Stimulated activated CD4-positive, alpha-beta T cell treated with anti-CD3 and anti-CD28 coated beads, Interleukin-2, amount 100 ng/mL, for 4 hours (primary cell): ENCODE results near the gene ERC2.

Experiments used
- DNase-seq: peaks from one replicate; pipeline ENCODE4 v3.0.0-alpha.2; 2020; ENCODE audit warnings: low read depth

ERC2 gene

DNA sequence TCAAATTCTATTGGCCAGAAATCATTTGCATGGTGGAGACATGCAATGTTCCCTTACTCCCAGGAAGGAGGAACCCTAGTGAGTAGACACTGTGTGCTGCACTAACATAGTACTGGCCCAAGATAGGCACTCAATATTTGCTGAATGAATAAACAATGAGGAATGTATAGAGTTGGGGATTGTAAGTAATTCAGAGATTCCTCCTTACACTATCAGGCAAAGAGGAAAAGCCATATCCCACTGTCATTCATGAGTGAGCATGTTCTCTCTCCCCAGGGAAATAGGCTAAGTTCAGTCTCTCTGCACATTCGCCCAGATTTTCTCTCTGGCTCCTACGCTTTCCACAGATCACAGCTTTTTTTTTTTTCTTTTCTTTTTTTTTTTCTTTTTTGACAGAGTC lies 826.3 kb downstream of the ERC2 start:
- DNase-seq = no peak

DNA sequence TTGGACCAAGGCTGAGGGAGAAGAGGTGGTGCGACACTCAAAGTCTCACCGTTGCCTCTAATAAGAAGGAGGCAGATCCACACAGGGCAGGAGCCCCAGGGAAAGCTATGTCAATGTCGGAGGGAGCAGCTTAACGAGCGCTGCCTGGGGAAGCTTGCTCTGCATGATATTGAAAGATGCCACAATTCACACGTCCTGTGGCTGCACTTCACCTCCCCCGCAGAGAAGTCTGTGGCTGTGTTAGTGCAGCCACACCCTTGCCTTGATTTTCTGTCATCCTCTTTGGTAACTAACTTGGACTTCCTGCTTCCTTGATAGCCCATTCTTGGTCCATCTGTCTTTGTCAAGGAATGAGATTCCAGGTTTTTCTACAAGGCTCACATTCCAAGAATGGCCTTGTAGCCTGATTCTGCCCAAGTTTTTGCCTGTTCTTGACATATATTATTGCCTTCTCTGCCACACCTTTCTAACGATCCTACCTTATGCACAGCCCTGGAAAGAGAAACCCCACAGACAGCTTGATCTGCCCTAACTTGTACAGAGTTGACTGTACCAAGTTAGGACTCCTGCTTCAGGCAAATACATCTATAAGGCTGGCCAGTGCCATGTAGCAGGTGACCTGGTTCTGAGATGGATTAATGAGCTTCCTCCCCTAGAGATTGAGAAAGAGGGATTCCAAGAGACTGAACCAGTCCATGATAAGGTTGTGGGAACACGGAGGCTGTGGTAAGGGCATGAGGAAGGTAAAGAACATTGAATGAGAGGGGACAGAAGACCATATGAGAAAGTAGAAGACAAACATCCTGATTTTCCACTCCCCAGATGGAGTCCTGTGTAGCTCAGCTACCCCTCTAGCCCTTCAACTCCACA lies 828.1 kb downstream of the ERC2 start:
- no peak for DNase-seq

DNA sequence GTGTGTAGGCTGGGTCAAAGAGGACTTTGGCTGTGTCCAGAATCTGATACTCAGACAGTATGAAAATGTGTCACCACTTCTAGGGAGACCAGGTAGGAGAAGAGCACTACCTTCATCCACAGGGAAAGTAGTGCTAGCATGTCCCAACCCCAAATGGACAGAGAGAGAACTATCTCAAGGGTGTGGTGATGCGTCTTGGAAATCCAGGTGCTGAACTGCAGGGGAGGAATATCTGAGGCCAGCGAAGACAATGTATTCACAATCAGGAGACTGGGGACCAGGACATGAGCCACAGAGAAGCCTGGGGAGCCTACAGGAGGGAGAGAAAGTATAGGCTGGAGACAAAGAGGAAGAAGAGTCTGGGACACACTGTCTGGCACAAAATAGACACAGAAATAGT lies 829.1 kb downstream of the ERC2 start:
- DNase-seq = no peak

DNA sequence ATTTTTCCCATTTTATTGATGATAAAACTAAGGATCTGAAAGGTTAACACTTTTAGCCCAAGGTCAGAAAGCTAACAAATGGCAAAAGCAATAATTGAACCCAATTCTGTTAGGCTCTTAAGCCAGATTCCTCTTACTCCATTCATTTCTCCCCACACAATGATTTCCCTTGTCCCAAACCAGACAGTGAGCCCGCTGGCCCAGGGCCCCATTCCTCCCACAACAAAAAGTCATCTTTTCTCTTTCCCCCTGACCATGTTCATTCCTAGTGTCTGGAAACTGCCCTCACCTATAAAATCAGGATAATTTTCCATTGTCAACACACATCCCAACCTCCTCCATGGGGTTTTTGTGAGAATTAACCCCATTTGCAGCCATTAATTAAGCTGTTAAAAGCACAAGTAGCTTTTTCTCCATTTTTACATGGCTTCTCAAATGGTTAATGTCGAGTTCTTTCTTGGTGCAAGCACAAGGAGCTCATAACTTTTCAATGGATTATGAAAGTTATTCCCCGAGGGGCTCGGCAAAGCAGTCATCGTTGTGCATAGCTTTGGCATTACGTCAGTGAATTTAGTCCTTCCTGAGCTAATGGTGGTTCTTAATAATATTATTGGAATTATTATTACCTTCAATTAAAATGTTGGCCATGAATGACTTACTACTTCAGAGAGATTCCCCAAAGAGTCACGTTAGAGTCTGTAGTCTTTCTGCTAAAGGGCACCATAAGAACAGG lies 830.2 kb downstream of the ERC2 start:
- DNase-seq = no peak

DNA sequence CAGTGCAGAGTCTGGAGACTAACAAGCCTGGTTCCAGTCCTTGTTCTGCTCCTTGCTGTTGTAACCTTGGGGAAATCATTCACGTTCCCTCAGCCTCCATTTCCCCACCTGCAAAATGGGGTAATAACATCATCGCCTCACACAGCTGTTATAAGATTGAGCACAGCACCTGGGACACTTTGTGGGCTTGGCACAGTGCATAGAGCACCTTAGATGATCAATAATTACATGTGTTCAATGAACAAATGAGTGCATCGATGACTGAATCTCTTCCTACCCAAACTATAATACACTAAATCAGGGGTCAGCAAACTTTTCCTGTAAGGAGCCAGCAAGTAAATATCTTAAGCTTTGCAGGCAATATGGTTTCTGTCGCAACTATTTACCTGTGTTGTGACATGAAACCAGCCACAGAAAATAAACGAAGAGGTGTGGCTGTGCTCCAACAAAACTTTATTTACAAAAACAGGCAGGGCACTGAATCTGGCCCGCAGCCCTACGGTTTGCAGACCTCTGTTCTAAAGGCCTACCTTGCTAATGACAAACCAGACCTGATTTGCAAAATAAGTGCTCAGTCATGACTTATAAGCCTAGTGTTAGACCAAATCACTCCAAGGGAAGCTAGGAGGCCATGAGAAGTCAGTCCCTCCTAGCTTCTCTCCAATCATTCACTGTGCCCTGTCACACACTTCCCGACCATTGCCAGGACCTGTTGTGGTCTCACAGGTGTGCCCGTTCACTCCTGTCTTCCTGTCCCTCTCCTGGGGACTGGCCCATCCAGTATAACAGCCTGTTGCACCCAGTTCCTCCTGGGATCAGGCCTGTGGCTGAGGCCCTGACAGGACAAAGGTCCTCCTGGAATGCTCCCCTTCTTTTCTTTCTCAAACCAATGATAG lies 831.7 kb downstream of the ERC2 start:
- no peak for DNase-seq

DNA sequence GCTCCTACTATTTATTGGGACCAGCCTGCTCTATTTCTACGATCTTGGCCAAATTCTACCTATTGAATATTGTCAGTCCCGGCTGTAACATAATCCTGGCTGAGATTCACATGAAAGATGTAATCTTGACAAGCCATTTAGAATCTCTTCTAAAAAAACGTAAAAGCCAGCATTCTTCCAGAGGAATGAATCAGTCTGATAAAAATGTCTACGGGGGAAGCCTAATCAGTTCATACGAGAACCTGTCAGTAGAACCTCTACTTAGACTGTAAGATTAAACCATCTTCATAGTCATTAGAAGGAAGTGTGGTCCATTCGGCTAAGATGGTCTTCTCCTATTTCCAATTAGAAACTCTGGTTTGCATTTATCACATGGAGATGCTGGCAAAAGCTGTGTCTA lies 833.9 kb downstream of the ERC2 start:
- DNase-seq = no peak

DNA sequence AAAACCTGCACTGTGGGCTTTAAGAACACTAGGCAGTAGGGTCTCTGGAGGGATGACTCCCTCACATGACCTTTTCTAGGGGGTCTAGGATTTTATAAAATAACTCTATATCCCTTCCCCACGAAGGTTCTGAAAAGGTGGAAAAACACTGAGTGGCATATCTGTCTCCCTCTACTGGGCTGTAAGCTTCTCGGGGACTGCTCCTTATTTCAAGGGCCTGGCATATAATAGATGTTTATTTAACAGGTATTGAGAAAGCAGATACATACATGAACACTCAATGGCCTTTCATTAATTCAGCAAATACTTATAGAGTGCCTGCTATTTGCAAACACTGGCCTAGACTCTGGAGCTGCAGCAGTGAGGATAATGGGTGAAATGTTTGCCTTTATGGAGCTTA lies 834.9 kb downstream of the ERC2 start:
- no peak for DNase-seq

DNA sequence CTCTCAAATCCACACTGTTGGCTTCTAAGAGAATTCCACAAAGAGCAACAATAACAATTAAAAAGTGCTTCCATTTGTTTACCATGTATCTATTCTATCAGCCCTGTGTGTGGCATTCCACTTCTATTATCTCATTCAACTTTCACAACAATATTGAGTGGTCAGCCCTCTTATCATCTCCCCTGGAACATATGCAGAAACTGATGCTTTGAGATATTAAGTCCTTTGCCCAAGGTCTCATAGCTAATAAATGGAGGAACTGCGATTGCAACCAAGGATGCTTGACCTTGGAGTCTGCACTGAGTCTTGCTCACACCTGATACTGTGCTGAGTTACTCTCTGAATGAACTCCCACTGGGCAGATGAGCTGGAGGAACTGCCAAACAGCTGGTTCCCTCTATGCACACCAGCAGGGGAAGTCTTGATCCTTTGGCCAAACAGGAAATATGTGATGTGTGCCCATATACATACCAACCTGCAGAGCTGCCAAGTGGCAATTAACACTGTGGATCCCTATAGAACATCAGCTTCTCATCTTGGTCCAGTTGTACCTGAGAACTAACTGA lies 836.4 kb downstream of the ERC2 start:
- no peak for DNase-seq

DNA sequence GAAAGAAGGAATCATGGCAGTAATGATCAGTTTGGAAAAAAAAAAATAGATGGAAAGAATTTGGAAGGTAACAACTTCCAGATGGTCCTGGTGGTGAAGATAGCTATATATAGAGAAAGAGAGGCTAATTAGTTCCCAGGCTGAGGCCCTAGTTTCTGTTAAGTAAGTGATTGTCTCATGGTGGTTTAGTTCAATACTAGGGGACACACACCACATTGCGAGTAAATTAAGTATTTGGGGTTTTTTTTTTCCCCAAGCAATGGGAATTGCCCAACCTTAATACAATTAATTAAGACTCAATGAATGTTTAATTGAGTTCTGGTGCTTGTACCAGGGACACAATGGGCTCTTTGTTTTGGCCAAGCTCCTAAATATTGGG lies 837.4 kb downstream of the ERC2 start:
- no peak for DNase-seq

DNA sequence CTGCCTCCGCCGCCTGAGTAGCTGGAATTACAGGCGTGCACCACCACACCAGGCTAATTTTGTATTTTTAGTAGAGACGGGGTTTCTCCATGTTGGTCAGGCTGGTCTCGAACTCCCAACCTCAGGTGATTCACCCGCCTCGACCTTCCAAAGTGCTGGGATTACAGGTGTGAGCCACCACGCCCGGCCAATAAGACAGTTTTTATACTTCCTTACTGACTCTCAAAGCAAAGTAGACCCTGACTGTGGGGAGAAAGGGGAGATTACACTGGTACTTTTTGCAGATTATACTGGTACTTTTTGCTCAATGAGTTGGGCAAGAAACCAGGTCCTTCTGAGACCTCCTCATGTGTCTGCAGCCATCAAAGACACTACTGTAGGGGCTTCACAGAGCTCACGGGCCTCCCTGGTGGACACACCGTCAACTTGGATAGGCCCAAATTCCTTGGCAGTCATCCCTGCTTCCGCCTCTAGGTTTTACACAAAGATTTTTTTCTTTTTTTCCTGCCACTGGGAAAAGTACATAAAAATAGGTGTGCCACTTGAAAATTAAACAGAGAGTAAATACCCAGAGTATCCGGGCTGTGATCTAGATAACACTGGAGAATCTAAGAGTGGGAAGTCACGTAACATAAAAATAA lies 837.9 kb downstream of the ERC2 start:
- no peak for DNase-seq

DNA sequence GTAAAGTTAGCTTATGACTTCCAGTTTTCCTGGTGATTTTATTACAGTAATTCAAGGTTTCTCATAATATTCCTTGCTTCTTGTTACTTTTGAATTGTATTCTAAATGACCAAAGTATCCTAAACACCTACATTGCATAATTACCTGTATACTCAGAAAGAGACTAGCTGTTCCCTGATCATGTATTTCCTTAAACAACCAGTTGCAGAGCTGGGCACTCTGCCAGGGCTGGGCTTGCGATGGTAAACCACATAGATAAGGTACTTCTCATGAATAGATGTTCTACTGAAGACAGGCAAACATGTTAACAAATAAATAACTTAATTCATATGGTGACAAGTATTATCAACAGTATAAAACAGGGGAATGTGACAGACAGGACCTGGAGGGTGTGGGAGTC lies 838.8 kb downstream of the ERC2 start:
- DNase-seq = no peak

DNA sequence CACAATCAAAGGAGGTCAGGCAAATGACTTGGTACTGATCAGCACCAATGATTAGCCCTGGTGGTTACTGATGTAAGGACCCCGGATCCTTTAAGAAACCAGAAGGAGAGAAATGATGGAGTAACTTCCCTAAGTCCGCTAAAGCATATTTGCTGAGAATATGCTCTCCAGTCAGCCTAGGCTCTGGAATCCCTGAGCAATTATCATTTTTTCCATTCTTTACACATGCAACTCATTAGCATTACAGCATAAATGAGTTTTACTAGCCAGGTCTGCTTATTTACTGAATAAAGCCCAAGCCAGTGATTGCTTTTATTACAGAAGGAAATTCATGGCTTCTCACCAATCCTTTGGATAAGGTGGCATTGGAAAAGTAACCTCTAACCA lies 842.0 kb downstream of the ERC2 start:
- DNase-seq = no peak

DNA sequence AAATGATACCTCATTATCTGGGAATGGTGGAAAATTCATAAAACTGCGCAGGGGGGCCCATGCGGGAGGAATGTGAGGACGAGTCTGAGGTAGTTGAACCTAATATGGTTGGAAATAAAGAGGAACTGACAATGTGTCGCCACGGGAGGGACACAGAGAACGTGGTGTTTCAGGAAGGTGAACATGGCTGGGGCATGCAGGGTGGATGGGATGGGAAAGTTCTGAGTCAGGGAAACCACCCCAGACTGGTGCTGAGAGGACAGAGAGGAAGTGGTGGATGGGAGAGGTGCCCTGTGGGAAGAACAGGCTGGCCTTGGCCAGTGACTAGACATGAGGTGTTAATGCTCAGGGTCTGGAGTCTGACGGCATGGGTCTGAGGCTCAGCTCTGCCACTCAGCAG lies 844.0 kb downstream of the ERC2 start:
- DNase-seq = no peak

DNA sequence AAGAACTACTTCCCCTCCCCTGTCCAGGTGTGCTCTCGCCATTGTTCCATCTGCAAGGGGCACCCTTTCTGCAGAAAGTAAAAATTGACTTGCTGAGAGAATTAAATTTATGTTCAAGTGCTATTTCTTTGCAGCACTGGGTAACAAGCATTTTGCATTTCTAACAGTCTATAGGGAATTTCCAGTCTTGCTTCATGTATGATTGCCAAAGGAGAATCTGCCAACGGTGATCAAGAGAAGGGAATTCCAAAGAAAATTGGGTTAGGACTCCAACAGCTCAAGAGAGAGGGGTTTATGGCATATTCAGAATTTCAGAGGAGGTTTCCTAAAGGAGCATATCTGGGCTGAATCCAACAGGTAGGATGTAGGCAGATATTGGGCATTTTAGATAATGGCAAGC lies 844.5 kb downstream of the ERC2 start:
- DNase-seq = no peak

DNA sequence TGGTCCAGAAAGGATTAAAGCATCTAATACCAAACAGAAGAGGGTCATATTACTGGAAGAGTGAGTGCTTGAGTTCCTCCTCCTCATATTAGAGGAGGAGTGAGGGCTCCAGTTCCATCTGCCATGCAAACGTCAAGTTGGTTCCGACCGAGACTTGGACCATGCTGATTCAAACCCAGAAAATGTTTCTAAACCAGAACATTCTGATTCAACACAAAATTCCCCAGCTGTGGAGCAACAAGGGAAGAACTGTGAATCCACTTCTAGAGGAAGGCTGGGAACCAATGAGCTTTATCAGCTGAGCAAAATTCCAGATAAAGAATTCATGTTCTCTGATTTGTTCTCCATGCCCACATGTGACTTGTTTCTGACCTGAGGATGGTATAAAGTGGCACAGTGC lies 845.5 kb downstream of the ERC2 start:
- DNase-seq = no peak

DNA sequence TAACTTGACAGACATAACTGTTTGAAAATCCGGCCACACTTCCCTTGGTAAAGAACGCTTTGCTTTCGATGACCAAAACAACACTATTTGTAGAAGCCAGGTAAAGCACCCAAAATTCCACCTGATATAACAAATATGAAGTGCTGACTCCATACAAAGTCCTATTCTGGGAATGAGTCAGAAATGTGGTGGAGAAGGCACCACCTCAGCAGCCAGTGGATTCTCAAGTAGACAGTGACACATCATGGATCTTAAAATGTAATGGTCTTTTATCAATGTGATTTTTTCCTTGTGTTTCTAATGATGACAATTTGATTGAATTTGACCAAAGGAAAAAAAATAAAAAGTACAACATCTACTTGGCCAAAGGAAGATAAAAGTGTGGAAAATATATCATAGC lies 846.2 kb downstream of the ERC2 start:
- no peak for DNase-seq

DNA sequence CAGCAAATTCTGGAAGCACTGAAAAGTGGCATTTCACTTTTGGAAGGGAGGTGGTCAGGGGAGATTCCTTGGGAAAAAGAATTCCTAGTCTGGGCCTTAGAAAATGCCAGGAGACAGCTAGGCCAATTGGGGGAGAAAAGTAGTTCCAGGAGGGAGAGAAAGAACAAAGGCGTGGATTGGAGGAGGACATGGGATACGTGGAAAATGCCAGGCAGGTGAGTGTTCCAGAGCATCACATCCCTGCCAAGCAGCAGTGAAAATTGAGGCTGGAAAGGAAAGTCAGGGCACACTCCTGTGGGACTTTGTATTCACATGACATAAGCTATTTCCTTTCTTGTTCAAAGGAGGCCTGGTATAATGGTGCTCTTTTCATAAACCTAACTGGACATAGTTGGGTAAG lies 846.6 kb downstream of the ERC2 start:
- no peak for DNase-seq

DNA sequence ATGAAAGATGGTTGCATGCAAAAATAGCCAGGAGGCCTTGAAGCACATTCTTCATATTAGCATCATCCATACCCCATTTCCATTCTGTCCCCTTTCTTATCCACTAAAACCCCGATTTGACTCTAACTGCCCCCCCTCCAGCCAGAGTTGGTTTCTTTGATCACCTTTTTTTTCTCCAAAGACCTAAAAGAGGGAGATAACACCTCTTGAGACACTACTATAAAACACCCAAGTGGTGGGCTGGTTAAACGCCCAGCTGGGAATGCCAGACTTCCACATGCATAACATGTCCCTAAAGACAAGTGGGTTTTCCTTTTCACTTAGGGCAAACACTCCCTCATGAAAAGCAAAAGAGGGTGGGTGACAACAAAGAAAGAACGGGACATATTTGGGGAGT lies 847.2 kb downstream of the ERC2 start:
- DNase-seq = no peak

DNA sequence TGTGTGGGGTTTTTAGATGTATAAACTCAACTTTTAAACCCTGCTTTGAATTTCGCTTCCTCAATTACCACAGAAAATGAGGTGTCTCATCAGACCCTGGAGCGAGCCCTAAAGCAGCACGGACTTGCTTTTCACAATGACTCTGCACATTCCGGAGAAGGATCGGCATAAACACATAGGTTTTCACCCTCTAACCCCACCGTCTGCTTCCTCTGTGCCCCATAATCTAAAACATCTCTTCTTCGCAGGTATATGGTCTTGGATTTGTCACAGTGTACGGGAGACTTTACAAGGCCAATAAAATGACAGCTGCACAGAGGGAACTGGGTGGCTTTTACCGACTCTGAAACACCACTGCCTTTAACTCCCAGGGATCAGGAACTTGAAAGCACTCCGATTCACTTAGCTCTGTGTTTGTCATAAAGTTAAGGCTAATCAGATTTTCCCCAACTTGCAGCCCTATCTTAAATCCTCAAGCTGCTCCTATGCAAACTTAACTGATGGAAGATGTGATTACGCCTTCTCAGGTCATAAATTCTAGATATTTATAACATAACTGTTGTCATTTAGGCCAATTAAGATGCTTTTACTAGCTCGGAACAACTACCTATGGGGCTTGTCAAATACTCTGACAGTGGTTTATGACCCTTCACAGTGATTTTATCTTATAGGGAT lies 847.8 kb downstream of the ERC2 start:
- no peak for DNase-seq

DNA sequence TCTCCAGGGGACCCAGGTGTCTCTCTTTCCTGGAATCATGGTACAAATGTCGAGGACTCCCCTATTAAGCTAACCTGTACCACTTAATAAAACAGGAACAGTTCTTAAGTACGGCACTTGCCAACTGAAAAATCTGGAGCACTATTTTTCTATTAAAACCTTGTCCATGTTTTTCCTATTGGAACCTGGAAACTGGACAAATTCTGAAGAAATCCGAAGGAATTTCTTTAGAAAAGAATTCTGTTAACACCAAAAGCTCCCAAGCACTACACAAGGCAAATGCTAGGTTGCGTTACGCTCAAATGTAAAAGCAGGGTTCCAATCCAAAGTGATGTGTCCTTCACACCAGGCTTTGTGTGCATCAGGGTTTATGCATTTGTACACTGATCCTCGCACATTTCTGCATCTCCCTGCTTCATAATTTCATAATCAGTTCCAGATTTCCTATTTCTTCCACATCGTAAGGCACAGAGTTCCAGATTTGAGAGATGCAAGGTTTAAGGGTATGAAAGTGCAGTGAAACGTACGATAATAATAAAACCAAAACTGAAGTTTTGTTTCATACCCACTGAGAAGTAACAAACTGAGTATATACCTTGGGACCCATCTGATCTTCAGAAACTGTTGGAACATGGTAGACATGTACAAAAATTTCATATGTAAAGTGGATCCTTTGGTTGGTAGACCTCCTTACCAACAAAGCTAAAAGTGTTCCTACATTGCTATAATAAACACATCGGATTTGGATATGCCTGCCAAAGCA lies 849.0 kb downstream of the ERC2 start:
- DNase-seq = no peak

DNA sequence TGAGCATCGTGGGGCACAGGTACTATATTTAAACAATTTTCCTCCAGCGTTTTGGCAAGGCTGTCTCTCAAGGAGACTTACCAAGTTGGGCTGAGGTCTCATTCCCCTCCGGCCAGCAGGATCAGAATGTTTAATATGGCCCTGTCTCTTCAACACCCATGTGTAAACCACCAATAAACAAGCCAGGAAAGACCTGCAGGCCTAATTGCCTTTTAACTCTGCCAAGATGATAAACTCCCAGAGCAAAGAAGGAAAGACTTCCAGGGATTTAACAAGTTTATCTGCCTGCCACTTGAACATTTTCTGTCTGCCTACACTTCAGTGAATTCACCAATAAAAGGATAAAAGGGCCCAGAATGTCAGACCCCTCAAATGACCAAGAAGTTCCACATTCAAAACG lies 850.9 kb downstream of the ERC2 start:
- DNase-seq = no peak
